Stomach smooth muscle (tissue), 2 donors: Measurements from ENCODE around the gene ZNF436.
"Not testable (repeated sequence)": the region's sequence is repeated elsewhere in the genome, so short reads cannot be mapped to it uniquely, and the experiment has no call there.

ENCODE experiments used
- H3K27ac ChIP-seq: one replicate; pipeline ENCODE4 v1.7.0; 2013; ENCODE audit warnings: mild to moderate bottlenecking, low read length, inconsistent platforms
- H3K27me3 ChIP-seq, 2 donors: one replicate each; pipeline ENCODE4 v1.7.0; 2013; ENCODE audit warnings: low read length in 2 of 2; ENCODE audit not compliant: insufficient read depth in 2 of 2, control insufficient read depth in 1 of 2
- H3K36me3 ChIP-seq, 2 donors: one replicate each; pipeline ENCODE4 v1.7.0; 2013; ENCODE audit warnings: low read length in 2 of 2; ENCODE audit not compliant: control insufficient read depth in 2 of 2, insufficient read depth in 2 of 2
- H3K4me1 ChIP-seq: one replicate; pipeline ENCODE4 v1.7.0; 2013; ENCODE audit warnings: low read length; ENCODE audit not compliant: control insufficient read depth, insufficient read depth
- H3K4me3 ChIP-seq, 2 donors: one replicate each; pipeline ENCODE4 v1.7.0; 2013; ENCODE audit warnings: low read length in 2 of 2
- H3K9ac ChIP-seq, 2 donors: one replicate each; pipeline ENCODE4 v1.7.0; 2013; ENCODE audit warnings: low read length in 2 of 2, mild to moderate bottlenecking in 1 of 2
- H3K9me3 ChIP-seq, 2 donors: one replicate each; pipeline ENCODE4 v1.7.0; 2013; ENCODE audit warnings: low read length in 2 of 2; ENCODE audit not compliant: control insufficient read depth in 2 of 2
- donor health status: healthy.
- donor health status: Pancreatic carcinoma.

Gene ZNF436

DNA sequence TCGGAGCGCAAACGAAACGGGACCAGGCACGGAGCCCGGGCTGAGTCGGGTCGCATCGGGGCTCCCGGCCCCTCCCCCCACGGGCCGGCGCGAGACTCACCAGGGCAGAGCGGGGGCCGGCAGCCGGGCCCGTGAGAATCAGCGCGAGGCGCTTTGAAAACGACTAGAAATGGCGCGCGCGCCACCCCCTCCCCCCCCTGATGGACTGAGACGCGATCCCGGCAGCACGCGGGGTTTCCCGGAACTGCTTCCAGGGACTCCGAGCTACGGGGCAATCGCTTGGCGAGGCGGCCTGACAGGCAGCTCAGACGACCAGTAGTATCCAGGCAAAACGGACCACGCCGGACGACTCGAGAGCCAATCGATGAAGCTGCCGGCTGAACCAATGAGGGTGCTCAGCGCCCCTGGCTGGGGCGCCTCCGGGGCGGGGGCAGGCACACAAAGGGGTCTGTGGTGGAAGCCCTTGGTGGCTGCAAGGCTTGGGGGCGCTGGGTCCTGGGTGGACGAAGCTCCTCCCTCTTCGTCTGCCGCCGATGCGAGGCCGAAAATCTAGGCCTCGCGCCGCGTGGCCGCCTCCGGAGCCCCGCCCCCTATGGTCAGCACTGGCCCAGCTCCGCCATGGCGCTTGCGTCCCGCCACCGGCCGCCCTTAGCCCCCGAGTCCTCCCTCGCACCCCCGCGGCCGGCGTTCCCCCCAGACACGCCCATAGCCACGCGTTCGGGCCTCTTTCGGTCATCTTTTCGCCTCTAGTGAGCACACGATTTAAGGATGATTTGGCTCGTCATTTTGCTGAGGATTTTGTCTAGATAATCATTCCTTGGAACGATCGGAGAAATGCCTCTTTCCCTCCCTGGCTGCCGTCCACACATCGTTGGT is 25.3 kb downstream of the ZNF436 start, which contains the start of gene HNRNPR:
Gene HNRNPR, minus strand, starts transcription at position 174 of the 876 bp plus-strand sequence. CDS start 3,276 bp downstream, outside the sequence.
- peak within 1 kb of the TSS; percentile 96 to 99 for H3K9ac ChIP-seq
- H3K4me3 ChIP-seq, result peak within 1 kb of the TSS; percentile 86 to 97
- no peaks in the 10 kb centered on the region for H3K27me3 ChIP-seq
- H3K36me3 ChIP-seq, result no peaks in the 10 kb centered on the region
- peak within 1 kb of the TSS; percentile 88 for H3K27ac ChIP-seq
- H3K9me3 ChIP-seq, result no peaks in the 10 kb centered on the region
- H3K4me1 ChIP-seq, result peaks cover 18% of the 10 kb centered on the region

DNA sequence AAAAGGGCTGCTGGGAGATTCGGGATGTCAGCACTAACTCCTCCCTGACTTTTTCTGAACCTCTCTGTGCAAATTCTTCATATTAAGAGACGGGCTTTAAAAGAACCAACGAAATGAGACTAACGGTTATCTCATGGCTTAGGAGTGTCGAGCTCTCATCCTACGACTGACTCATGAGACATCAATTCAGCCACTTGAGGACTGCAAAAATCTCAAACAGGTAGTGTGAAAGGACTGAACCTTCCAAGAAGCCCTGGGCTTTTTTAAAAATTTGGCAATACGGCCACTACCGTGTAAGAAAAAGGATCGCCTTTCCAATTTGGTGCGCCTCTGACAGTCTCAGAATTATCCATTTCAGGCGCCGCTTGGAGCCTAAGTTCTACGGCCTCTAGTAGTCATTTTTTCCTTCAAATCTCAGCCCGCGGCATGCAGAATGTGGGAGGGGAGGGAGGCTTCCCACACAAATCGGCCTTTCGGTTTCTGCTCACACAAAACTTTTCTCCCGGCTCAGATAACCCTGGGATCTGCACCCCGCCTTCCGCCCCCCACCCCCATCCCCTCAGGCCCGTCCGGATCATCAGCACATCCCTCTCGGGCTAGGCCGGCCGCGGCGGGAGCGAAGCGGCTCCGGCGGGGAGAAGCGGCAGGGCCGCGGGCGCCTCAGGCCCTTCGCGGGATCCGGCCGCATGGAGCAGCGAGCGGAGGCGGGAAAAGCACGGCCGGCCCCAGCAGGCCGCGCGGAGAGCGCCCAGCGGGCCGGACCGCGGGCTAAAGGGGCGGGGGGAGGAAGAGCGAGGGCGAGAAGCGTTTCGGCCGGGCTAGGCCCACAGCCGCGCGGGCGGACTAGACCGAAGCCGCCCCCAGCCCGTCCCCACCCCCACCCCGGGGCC is 26.2 kb downstream of the ZNF436 start:
- H3K27me3 ChIP-seq, result no peaks in the 10 kb centered on the region
- H3K9me3 ChIP-seq, result no peaks in the 10 kb centered on the region
- H3K4me3 ChIP-seq, result peak overlapping the region; percentile 86 to 88
- no peaks in the 10 kb centered on the region for H3K36me3 ChIP-seq
- H3K9ac ChIP-seq, result peak overlapping the region; percentile 77 to 94
- H3K27ac ChIP-seq, result peak overlapping the region; percentile 88
- H3K4me1 ChIP-seq, result peaks cover 18% of the 10 kb centered on the region

DNA sequence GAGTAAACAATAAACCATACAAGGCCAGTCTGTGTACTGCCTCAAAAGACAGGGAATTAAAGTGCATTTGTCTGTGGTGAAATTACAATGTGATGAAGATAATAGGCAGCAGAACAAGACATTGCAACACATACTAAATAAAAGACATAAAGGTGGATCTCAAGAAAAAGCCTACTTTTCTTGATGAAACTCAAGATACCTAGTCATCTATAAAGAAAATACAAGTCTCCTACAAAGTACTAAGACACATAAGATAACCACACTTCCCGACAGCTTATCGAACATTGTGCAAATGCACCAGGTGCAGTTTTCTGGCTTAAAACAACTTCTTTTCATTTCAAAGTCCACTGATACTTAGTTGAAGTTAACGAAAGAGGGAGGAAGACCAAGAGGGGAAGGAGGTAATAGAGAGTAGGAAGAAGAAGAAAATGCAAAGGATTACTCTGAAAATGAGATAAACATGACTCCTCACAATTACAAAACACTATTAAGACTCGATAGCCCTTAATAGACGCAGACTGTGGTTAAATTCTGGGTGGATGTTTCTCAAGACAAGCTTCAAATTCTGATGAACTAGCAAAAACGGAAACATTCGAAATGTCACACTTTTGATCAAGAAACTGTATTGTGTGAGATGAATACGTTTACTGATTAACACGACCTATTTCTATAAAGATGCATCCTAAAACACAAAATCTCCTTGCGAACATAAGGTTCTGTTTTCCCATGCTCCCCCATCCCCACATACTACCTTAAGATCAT is 27.5 kb downstream of the ZNF436 start:
- Histone ChIP-seq H3K27me3 (no peaks in the 10 kb centered on the region), H3K27ac (no peak overlapping the region), H3K9ac (peak overlapping the region in 1 of 2 donors; percentile 94), H3K36me3 (peaks cover 0 to 6% of the 10 kb centered on the region in 2 donors), H3K4me1 (peaks cover 18% of the 10 kb centered on the region), H3K4me3 (peak overlapping the region; percentile 86 to 88), H3K9me3 (no peaks in the 10 kb centered on the region)

DNA sequence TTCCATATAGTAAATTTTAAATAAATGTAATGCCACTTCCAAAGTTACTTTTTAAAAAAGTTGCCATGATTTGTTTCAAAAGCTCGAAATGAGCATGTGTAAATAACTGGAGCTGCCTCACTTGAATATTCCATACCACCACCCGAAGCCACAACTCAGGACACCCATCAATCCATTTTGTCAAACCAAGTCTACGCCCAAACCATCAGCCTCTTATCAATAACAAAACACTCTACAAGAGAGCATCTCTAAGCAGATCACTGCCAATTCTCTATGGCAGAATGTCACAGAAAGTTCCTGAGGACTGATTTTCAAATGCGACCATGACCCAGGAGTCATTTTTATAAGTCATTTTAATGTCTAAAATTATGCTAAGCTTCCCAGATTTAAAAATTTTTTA is 30.0 kb downstream of the ZNF436 start:
- Histone ChIP-seq H3K27me3 (no peaks in the 10 kb centered on the region), H3K9ac (no peak overlapping the region), H3K4me1 (peaks cover 14% of the 10 kb centered on the region), H3K27ac (no peak overlapping the region), H3K36me3 (peaks cover 5 to 11% of the 10 kb centered on the region in 2 donors), H3K4me3 (no peak overlapping the region), H3K9me3 (no peaks in the 10 kb centered on the region)

DNA sequence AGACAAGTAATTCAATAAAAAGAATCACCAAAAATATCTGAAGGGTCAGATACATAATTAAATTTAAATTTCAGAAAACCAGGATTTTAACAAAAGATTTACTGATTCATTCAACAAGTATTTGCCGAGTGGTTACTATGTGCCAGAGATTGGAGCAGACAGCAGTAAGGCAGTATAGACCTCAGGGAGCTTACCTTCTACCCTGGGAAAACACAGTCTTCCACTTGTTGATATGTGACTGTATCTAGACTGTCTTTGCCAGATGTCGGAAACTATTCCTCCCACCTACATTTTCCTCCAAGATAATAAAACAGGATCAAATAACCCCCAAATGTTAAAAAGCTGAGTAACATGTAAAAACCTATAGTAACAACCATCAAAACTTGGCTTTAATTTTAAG is 31.8 kb downstream of the ZNF436 start:
- Histone ChIP-seq H3K9me3 (no peaks in the 10 kb centered on the region), H3K9ac (no peak overlapping the region), H3K36me3 (peaks cover 14 to 21% of the 10 kb centered on the region in 2 donors), H3K27ac (no peak overlapping the region), H3K4me3 (no peak overlapping the region), H3K27me3 (no peaks in the 10 kb centered on the region), H3K4me1 (peaks cover 14% of the 10 kb centered on the region)

DNA sequence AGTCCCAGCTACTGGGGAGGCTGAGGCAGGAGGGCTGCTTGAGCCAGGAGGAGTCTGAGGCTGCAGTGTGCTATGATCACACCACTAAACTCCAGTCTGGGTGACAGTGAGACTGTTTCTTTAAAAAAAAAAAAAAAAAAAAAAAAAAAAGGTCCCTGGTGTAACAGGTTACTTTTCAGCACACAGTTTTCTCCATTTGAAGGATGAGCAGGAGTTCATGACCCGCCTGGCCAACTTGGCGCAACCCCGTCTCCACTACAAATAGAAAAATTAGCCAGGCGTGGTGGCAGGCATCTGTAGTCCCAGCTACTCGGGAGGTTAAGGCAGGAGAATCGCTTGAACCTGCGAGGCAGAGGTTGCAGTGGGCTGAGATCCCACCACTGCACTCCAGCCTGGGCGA is 37.9 kb downstream of the ZNF436 start:
- Histone ChIP-seq H3K36me3 (peaks cover 37 to 42% of the 10 kb centered on the region in 2 donors), H3K27me3 (no peaks in the 10 kb centered on the region), H3K27ac (no peak overlapping the region), H3K4me1 (no peaks in the 10 kb centered on the region), H3K4me3 (no peak overlapping the region), H3K9ac (no peak overlapping the region), H3K9me3 (no peaks in the 10 kb centered on the region)

DNA sequence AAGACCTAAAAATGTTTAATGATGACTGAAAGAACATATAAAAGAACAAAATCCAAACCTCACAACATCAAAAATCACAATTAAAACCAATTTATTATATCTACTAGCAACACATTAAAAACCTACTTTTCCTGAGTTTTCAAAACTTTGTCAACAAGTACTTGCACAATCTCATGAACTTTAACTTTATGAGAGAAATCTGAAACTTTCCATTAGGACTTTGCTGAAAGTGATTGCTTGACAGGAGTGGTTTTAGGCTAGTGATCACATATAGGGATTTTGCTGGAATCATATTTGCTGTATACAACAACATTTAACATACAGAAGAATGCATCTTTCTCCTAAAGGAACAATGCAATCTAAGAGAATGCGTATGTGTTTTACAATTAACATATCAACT is 38.8 kb downstream of the ZNF436 start:
- no peak overlapping the region for H3K27ac ChIP-seq
- peaks cover 37 to 47% of the 10 kb centered on the region in 2 donors for H3K36me3 ChIP-seq
- H3K4me1 ChIP-seq, result no peaks in the 10 kb centered on the region

DNA sequence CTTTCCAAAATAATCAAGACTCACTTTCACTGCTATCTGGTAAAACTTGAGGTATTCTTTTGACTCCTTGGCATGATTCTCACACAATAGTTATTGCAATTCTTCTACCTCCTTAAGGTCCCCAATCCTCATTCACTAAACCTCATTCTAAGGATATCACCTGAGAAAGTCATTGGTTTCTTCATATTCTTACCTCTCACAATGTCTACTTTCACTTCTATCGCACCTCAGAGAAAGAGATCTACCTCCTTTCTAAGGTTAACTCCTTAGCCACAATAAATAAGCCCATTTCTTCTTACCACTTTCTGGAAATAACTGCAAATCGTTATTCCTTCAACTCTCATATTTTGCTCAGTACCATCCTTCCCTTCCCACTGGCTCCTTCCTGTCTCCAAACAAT is 44.2 kb downstream of the ZNF436 start:
- H3K27me3 ChIP-seq, result no peaks in the 10 kb centered on the region
- H3K36me3 ChIP-seq, result peaks cover 20 to 28% of the 10 kb centered on the region in 2 donors
- H3K27ac ChIP-seq, result no peak overlapping the region
- no peaks in the 10 kb centered on the region for H3K9me3 ChIP-seq
- no peaks in the 10 kb centered on the region for H3K4me1 ChIP-seq
- H3K4me3 ChIP-seq, result no peak overlapping the region
- H3K9ac ChIP-seq, result no peak overlapping the region

More for the DNA sequence above, 38.8 kb downstream of the ZNF436 start:
- no peak overlapping the region for H3K4me3 ChIP-seq
- H3K9me3 ChIP-seq, result no peaks in the 10 kb centered on the region
- no peaks in the 10 kb centered on the region for H3K27me3 ChIP-seq
- no peak overlapping the region for H3K9ac ChIP-seq

DNA sequence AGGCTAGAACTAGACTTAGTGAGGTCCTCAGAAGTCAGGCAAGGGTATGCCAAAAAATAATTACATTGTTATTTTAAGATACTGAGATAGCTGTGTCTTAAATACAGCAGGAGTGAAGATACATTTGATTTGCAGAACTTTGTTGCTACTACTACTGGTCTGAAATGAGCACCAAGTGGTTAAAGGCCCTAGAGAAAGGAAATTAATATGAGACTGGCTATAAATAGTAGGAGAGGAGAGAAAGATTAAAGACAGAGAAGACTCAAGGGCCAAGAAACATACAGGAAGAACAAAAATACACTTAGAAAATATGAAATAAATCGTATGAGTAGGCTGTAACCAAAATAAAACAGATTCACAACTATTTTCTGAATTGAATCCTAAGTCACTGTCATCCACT is 46.9 kb downstream of the ZNF436 start:
- H3K9me3 ChIP-seq, result no peaks in the 10 kb centered on the region
- H3K9ac ChIP-seq, result no peak overlapping the region
- no peak overlapping the region for H3K4me3 ChIP-seq
- no peaks in the 10 kb centered on the region for H3K4me1 ChIP-seq
- H3K27me3 ChIP-seq, result no peaks in the 10 kb centered on the region
- H3K36me3 ChIP-seq, result peaks cover 25 to 29% of the 10 kb centered on the region in 2 donors
- H3K27ac ChIP-seq, result no peak overlapping the region

DNA sequence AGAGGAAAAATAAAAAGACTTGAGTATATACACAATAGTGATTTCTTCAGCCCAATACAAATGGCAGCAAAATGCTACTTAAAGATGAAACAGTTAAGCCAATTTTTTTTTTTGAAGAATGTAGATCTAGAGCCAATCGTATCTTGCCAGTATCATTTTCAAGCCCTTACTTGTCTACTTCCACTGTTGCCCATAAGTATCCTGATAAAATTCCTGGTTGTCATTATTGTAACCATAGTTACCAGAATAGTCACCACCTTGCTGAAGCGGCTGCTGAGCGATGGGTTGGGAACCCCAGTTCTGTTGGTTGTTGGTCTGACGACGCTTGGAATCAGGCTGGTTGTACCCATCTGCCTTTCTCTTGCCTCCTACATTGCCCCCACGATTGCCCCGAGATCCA is 59.4 kb downstream of the ZNF436 start:
- H3K9ac ChIP-seq, H3K27ac ChIP-seq, H3K4me3 ChIP-seq, H3K9me3 ChIP-seq, H3K27me3 ChIP-seq, H3K4me1 ChIP-seq: not testable (repeated sequence)
- peaks cover 12 to 27% of the 10 kb centered on the region in 2 donors for H3K36me3 ChIP-seq
